ENCODE results near the gene OSBPL5.
A peak's percentile ranks its signal among the peaks of the same experiment; 100 is the strongest.
"Not testable (repeated sequence)": the region's sequence is repeated elsewhere in the genome, so short reads cannot be mapped to it uniquely, and the experiment has no call there.

Gene OSBPL5

GRCh38 chr11:3120071-3120792, 44.9 kb downstream of the OSBPL5 start:
- peak; percentile 1 for DNase-seq

- DNase-seq = peak; percentile 0
These were observed 45.8 kb downstream of the OSBPL5 start for GRCh38 chr11:3119141-3119821.

DNA sequence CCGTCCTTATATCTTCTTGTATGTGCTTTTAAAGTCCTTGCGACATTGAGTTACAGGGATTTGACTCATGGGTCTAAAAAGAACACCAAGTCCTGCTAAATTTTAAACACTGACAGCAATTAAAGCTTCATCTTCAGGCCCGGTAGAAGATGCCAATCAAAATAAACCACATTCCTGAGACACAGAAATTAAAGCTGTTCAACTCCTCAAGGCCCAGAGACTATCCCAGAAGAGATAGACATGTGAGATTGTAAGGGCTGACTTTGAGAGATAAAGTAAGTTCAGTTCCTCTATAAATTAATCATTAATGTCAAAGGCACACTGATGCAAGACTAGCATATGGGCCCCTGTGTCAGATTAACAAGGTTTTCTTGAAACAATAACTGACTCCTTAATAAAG, 49.8 kb downstream of the OSBPL5 start:
- DNase-seq = no peak

DNA sequence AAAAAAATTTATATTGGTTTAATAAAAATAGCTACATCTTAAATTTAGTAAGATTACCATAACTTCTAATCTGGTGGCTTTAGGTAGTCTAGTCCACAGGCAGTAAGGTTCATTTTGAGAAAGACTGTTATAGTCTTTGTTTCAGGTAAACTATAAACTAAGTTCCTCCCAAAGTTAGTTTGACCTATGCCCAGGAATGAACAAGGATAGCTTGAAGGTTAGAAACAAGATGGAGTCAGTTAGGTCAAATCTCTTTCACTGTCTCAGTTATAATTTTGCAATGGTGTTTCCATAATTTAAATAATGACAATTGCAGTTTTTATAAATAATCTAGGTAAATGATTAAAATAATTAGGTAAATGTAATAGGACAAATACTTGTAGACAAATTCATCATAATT, 51.4 kb downstream of the OSBPL5 start:
- DNase-seq = not testable (repeated sequence)

DNA sequence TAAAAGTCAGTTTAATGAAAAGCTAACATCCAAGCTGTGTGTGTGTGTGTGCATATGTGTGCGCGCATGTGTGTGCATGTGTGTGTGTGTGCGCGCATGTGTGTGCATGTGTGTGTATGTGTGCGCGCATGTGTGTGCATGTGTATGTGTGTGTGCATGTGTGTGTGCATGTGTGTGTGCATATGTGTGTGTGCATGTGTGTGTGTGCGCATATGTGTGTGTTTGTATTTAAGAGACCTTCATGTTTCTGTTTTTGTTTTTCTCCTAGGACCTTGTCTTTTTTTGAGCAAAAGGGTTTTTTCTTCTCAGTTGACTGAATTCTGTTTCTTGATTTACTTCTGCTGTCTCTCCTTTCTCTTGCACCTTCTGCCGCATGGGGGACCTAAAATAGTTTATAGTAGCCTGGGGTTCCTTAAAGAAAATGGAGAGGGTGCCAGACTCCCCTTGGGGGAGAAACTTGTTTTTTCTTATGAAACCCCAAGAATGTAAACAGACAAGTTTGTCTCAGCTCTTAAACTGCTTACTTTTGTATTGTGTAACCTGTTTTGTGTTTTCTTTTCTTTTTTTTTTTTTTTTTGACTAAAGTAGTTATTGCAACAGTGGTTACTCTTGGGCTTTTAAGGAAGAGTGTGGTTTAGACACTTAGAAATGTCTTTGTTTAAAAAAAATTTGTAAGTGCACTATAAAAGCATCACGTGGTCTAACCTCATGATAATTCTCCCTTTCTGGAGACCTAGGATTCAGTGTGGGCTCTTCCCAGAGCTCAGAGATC, 53.0 kb downstream of the OSBPL5 start:
- no peak for DNase-seq

DNA sequence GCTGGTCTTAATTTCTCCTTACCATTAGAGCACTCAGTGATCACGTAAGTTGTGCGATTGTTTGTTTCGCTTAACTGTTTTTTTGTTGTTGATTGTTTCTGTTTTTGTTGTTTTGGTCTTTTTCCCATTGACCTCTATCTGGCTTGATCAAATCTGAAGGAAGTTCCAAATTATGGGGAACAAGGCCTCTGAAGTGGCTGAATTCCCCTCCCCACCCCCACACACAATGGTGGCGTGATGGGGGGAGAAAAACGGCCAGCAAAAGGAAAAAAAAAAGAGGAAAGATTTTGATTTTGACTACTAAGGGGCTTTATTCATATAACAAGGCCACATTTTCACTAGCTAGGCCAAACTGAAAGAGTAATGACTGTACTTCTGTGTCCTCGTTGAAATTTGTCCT, 53.6 kb downstream of the OSBPL5 start:
- no peak for DNase-seq

- DNase-seq = peak; percentile 47
These were observed 55.0 kb downstream of the OSBPL5 start for GRCh38 chr11:3109921-3110706.

- DNase-seq = no peak
These were observed 55.7 kb downstream of the OSBPL5 start for GRCh38 chr11:3109434-3109833.

DNA sequence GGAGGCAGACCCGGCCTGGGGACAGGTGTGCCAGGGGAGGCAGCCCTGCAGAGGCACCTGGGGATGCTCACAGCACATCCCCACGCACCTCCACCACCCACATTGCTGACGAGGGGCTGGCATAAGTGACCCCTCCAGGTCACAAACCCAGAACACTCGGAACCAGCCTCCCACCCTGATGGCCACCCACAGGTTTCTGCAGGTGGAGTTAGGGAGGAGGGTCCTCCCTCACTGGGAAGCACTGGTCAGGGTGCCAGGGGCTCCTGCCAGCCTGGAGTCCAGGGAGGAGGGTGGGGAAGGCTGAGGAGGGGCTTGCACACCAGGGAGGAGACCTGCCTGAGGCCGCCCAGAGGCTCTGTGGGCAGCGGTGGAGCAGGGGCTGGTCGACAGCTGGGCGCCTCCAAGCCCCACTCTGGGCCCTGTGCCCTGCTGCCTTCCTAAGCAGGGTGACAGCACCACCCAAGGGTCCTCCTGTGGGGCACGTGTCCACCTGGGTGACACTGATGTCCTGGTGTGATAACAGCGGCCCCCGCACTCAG, 56.9 kb downstream of the OSBPL5 start:
- no peak for DNase-seq

- DNase-seq = no peak
These were observed 57.4 kb downstream of the OSBPL5 start for GRCh38 chr11:3107608-3108182.

- DNase-seq = no peak
These were observed 58.2 kb downstream of the OSBPL5 start for GRCh38 chr11:3106736-3107524.

- DNase-seq = no peak
These were observed 59.0 kb downstream of the OSBPL5 start for GRCh38 chr11:3105791-3106735.

DNA sequence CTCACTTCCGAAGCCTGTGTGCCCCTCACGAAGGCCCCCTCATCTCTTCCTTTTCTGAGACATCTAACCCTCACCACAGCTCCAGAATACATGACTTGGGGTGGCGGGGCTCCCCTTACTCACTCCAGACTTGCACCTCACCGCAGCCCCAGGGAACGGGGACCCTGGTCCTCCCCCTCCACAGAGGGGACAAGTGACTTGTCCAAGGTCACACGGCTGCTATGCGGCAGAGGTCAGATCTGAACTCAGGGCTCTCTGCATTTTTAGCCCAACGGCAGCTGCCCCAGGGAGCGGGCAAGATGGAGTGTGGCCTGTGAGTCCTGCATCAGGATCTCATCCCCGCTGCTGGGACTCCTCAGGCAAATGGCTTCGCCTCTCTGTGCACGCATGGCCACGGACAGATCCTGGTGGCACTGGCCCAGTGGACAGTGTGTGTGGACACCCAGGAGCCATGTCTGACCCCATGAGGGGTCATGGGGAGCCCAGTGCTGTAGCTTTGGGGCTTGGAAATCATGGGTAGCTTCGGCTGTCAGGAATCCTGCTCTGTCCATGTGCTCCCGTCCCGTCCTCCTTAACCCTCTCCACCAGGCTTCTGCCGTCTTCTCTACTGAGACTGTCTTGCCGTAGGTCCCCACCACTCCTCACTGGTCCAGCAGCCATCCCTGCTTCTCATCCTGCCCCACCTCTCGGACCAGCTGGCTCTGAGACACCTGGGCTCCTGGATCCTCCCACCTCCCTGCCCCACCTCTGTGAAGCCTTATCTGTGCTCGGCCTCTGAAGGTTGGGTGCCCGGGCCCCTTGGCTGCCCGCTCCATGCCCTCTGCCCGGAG, 59.9 kb downstream of the OSBPL5 start:
- no peak for DNase-seq

DNA sequence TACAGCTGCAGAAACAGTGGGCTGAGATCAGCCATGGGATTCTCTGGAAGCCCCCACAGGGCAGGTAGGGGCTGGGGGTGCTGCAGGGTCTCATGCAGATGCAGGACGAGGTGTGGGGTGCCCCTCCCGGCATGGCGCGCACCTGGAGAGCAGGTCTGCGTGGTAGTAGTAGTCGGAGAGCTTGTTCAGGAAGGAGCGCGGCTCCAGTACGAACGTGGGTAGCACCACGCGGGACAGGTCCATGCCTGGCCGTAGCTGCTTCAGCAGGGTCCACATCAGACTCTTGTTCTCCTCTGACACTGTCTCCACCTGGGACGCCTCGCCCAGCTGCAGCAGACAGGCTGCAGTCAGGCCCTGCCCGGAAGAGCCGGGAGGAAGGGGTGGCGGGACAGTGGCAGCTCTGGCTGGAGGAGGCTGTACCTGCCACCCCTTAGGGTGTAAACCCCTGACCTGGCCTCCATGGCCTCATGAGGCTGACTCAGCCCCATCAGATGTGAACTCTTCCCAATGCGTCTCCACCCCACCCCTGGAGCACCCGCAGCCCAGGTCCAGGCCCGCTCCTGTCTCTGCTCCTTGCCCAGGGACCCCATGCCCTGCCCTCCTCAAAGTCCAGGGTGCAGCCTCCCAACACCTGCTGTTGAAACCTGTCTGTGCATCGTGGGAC, 60.9 kb downstream of the OSBPL5 start:
- no peak for DNase-seq

DNA sequence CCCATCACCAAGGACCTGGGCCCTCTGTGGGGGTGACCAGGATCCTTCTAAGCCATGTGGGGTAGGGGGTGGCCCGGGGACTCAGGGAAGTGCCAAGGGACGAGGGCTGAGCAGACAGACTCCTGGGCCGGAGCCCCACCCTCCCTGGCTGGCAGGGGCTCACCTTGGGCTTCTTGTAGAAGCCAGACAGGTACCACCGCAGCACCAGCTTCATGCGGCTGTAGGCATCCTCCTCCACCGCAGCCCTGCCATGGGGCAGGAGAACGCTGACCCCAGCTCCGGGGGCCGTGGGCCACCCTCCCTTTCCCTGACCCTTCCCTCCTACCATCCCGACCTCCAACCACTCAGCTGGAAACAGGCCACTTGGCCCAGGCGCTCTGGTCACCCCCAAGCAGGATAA, 62.0 kb downstream of the OSBPL5 start:
- no peak for DNase-seq

DNA sequence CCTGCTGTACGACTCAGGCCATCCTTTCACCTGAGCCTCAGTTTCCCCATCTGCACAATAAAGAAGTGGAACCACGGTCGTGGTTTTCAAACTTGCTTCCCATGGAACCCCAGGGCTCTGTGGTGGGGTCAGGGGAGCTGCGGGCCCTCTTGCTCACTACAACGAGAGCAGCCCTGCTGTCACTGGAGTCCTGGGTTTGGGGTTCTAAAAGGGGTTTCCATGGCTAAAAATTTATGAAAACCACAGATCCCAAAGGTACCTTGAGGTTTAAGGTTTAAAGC, 62.5 kb downstream of the OSBPL5 start:
- DNase-seq = no peak

- DNase-seq = no peak
These were observed 63.0 kb downstream of the OSBPL5 start for GRCh38 chr11:3101921-3102640.

DNA sequence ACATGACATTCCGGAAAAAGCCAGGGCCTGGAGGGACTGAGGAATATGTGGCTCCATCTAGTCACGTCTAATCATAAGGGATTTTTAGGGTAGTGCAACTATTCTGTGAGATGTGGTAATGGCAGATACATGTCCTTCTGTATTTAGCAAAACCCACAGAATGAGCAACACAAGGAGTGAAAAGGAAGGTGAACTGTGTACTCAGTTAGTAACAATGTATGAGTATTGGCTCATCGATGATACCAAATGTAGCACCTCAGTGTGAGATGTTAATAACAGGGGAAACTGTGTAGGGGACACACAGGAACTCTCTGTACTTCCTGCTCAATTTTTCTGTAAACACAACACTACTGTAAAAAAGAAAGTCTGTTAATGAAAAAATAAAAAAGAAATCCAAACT, 65.9 kb downstream of the OSBPL5 start:
- DNase-seq = no peak
